ENCODE measurements around the gene GULP1.

GULP1 gene

GRCh38 chr2:188381614-188382013 lies 89.9 kb downstream of the GULP1 start:
- Histone ChIP-seq H3K4me3 (ENCODE audit: severe bottlenecking) (no peak overlapping the region), H3K4me1 (ENCODE audit: insufficient read depth, poor library complexity, severe bottlenecking) (peaks cover 2% of the 10 kb centered on the region), H3K36me3 (ENCODE audit: low read depth) (no peaks in the 10 kb centered on the region), H3K27ac (ENCODE audit: poor library complexity, severe bottlenecking) (no peak overlapping the region), H3K9me3 (ENCODE audit: severe bottlenecking) (no peaks in the 10 kb centered on the region), H3K27me3 (ENCODE audit: insufficient read depth, poor library complexity, severe bottlenecking) (no peaks in the 10 kb centered on the region)
- TF ChIP-seq CTCF (IDR thresholded peaks at IDR 0.05; ENCODE audit: poor library complexity, severe bottlenecking) = no peak
- DNase-seq (ENCODE audit: low spot score) (no peak), ATAC-seq (ENCODE audit: low read depth) (peak; percentile 79)

GRCh38 chr2:188382107-188382506 lies 90.4 kb downstream of the GULP1 start:
- no peak overlapping the region for H3K27ac ChIP-seq (ENCODE audit: poor library complexity, severe bottlenecking)

GRCh38 chr2:188383158-188383557 lies 91.5 kb downstream of the GULP1 start:
- DNase-seq (ENCODE audit: low spot score) (no peak), ATAC-seq (ENCODE audit: low read depth) (no peak)
- H3K4me1 ChIP-seq (ENCODE audit: insufficient read depth, poor library complexity, severe bottlenecking) = peaks cover 2% of the 10 kb centered on the region
- no peaks in the 10 kb centered on the region for H3K27me3 ChIP-seq (ENCODE audit: insufficient read depth, poor library complexity, severe bottlenecking)
- no peak for TF ChIP-seq CTCF (IDR thresholded peaks at IDR 0.05; ENCODE audit: poor library complexity, severe bottlenecking)
- no peaks in the 10 kb centered on the region for H3K36me3 ChIP-seq (ENCODE audit: low read depth)
- H3K27ac ChIP-seq (ENCODE audit: poor library complexity, severe bottlenecking) = no peak overlapping the region
- no peaks in the 10 kb centered on the region for H3K9me3 ChIP-seq (ENCODE audit: severe bottlenecking)
- no peak overlapping the region for H3K4me3 ChIP-seq (ENCODE audit: severe bottlenecking)

More at GRCh38 chr2:188382107-188382506, 90.4 kb downstream of the GULP1 start:
- ATAC-seq (ENCODE audit: low read depth) = no peak
- TF ChIP-seq CTCF (IDR thresholded peaks at IDR 0.05; ENCODE audit: poor library complexity, severe bottlenecking) = no peak
- Histone ChIP-seq H3K9me3 (ENCODE audit: severe bottlenecking) (no peaks in the 10 kb centered on the region), H3K27me3 (ENCODE audit: insufficient read depth, poor library complexity, severe bottlenecking) (no peaks in the 10 kb centered on the region), H3K4me1 (ENCODE audit: insufficient read depth, poor library complexity, severe bottlenecking) (peaks cover 2% of the 10 kb centered on the region), H3K4me3 (ENCODE audit: severe bottlenecking) (no peak overlapping the region), H3K36me3 (ENCODE audit: low read depth) (no peaks in the 10 kb centered on the region)
- no peak for DNase-seq (ENCODE audit: low spot score)

- Histone ChIP-seq H3K36me3 (ENCODE audit: low read depth) (no peaks in the 10 kb centered on the region), H3K27ac (ENCODE audit: poor library complexity, severe bottlenecking) (no peak overlapping the region), H3K27me3 (ENCODE audit: insufficient read depth, poor library complexity, severe bottlenecking) (no peaks in the 10 kb centered on the region), H3K9me3 (ENCODE audit: severe bottlenecking) (no peaks in the 10 kb centered on the region), H3K4me1 (ENCODE audit: insufficient read depth, poor library complexity, severe bottlenecking) (peaks cover 2% of the 10 kb centered on the region), H3K4me3 (ENCODE audit: severe bottlenecking) (no peak overlapping the region)
- no peak for TF ChIP-seq CTCF (IDR thresholded peaks at IDR 0.05; ENCODE audit: poor library complexity, severe bottlenecking)
- no peak for DNase-seq (ENCODE audit: low spot score)
- ATAC-seq (ENCODE audit: low read depth) = no peak
Observed at GRCh38 chr2:188385857-188386256, 94.2 kb downstream of the GULP1 start.

- no peak for TF ChIP-seq CTCF (IDR thresholded peaks at IDR 0.05; ENCODE audit: poor library complexity, severe bottlenecking)
- no peaks in the 10 kb centered on the region for H3K4me1 ChIP-seq (ENCODE audit: insufficient read depth, poor library complexity, severe bottlenecking)
- no peaks in the 10 kb centered on the region for H3K9me3 ChIP-seq (ENCODE audit: severe bottlenecking)
- no peak overlapping the region for H3K4me3 ChIP-seq (ENCODE audit: severe bottlenecking)
- ATAC-seq (ENCODE audit: low read depth) (no peak), DNase-seq (ENCODE audit: low spot score) (no peak)
- no peak overlapping the region for H3K27ac ChIP-seq (ENCODE audit: poor library complexity, severe bottlenecking)
- no peaks in the 10 kb centered on the region for H3K36me3 ChIP-seq (ENCODE audit: low read depth)
- H3K27me3 ChIP-seq (ENCODE audit: insufficient read depth, poor library complexity, severe bottlenecking) = no peaks in the 10 kb centered on the region
Observed at GRCh38 chr2:188388831-188389230, 97.2 kb downstream of the GULP1 start.

Measured in RWPE2 (cell line).